Measurements from ENCODE around the gene SYCP2L.

- no peak for TF ChIP-seq CTCF (IDR thresholded peaks at IDR 0.05; ENCODE audit: insufficient read depth, low read depth, low read length)
- no peak for TF ChIP-seq EZH2 (IDR thresholded peaks at IDR 0.05; ENCODE audit: insufficient read depth, low read length)
Measured at GRCh38 chr6:11006061-11006460, 119.2 kb downstream of the SYCP2L start.
